Superior temporal gyrus (tissue), 1 donor: ENCODE measurements around the gene SHB.

Experiments used
- DNase-seq: peaks from one replicate; pipeline ENCODE4 v3.0.0-alpha.2; 2016; ENCODE audit errors: extremely low spot score

Gene SHB

GRCh38 chr9:38008168-38009034 lies 60.6 kb downstream of the SHB start:
- DNase-seq = no peak

- no peak for DNase-seq
Observed at GRCh38 chr9:38007016-38007415, 62.0 kb downstream of the SHB start.

GRCh38 chr9:38006163-38006562 lies 62.9 kb downstream of the SHB start:
- no peak for DNase-seq

GRCh38 chr9:38004809-38005560 lies 64.0 kb downstream of the SHB start:
- no peak for DNase-seq

- no peak for DNase-seq
Observed at GRCh38 chr9:38003946-38004808, 64.8 kb downstream of the SHB start.

- DNase-seq = no peak
Observed at GRCh38 chr9:38003230-38003629, 65.8 kb downstream of the SHB start.

GRCh38 chr9:38001430-38001829 lies 67.6 kb downstream of the SHB start:
- DNase-seq = no peak

- DNase-seq = no peak
Observed at GRCh38 chr9:38000735-38001134, 68.3 kb downstream of the SHB start.

GRCh38 chr9:38000332-38000731 lies 68.7 kb downstream of the SHB start:
- no peak for DNase-seq

GRCh38 chr9:37999588-38000189 lies 69.3 kb downstream of the SHB start:
- DNase-seq = peak; percentile 79

GRCh38 chr9:37998881-37999587 lies 70.0 kb downstream of the SHB start:
- DNase-seq = peak; percentile 35

- DNase-seq = peak; percentile 67
Observed at GRCh38 chr9:37997636-37998374, 71.2 kb downstream of the SHB start.

GRCh38 chr9:37996819-37997217 lies 72.2 kb downstream of the SHB start:
- DNase-seq = no peak

- DNase-seq = peak; percentile 71
Observed at GRCh38 chr9:37995961-37996818, 72.8 kb downstream of the SHB start.

- DNase-seq = no peak
Observed at GRCh38 chr9:37995348-37995737, 73.7 kb downstream of the SHB start.

- DNase-seq = peak; percentile 97
Observed at GRCh38 chr9:37994639-37995347, 74.2 kb downstream of the SHB start.

GRCh38 chr9:37992924-37993349 lies 76.1 kb downstream of the SHB start:
- DNase-seq = peak; percentile 77

- peak; percentile 87 for DNase-seq
Observed at GRCh38 chr9:37990404-37991015, 78.5 kb downstream of the SHB start.
